OCI-LY3 (cell line): ENCODE results near the gene STK32A.

Experiments
- CTCF ChIP-seq: fragments of 200-600, 300-600 bp; sonication (generic); IDR thresholded peaks from 2 replicates; pipeline ENCODE4 v1.5.1; 2014; ENCODE audit warnings: antibody characterized with exemption, low read length, low read depth
- EZH2phosphoT487 ChIP-seq: fragments of 200-600 bp; shearing (Covaris generic); IDR thresholded peaks from 2 replicates; pipeline ENCODE4 v1.6.1; 2018; ENCODE audit warnings: antibody characterized with exemption, mixed run types, low read depth

- no peak for TF ChIP-seq CTCF
- TF ChIP-seq EZH2phosphoT487 = no peak
These were observed 494 bp upstream of the STK32A start for GRCh38 chr5:147234239-147234824.
